NCI-H187 (cell line): ENCODE data around the gene ARPC2.

ENCODE experiments used
- DNase-seq, 2 experiments: peaks; one replicate each; lab custom pipeline; 2025; lab: John Stamatoyannopoulos, UW

The ARPC2 gene

GRCh38 chr2:218217360-218218267, 625 bp downstream of the ARPC2 start:
- DNase-seq = no peak

GRCh38 chr2:218218268-218219185, 1.5 kb downstream of the ARPC2 start:
- DNase-seq = no peak

- DNase-seq = no peak
Observed at GRCh38 chr2:218219934-218220333, 2.9 kb downstream of the ARPC2 start.

GRCh38 chr2:218221000-218221399, 4.0 kb downstream of the ARPC2 start:
- no peak for DNase-seq

GRCh38 chr2:218223046-218223445, 6.1 kb downstream of the ARPC2 start:
- no peak for DNase-seq

- DNase-seq = no peak
Observed at GRCh38 chr2:218224186-218224585, 7.2 kb downstream of the ARPC2 start.

GRCh38 chr2:218226903-218227302, 9.9 kb downstream of the ARPC2 start:
- DNase-seq = no peak

GRCh38 chr2:218228366-218229090, 11.5 kb downstream of the ARPC2 start:
- no peak for DNase-seq

GRCh38 chr2:218229239-218229638, 12.2 kb downstream of the ARPC2 start:
- no peak for DNase-seq

GRCh38 chr2:218229851-218230250, 12.9 kb downstream of the ARPC2 start:
- DNase-seq = no peak

- no peak for DNase-seq
Observed at GRCh38 chr2:218230882-218231281, 13.9 kb downstream of the ARPC2 start.

GRCh38 chr2:218233543-218233942, 16.6 kb downstream of the ARPC2 start:
- DNase-seq = no peak

GRCh38 chr2:218234521-218234920, 17.5 kb downstream of the ARPC2 start:
- no peak for DNase-seq

- no peak for DNase-seq
Observed at GRCh38 chr2:218235017-218235416, 18.0 kb downstream of the ARPC2 start.

GRCh38 chr2:218236829-218237228, 19.8 kb downstream of the ARPC2 start:
- DNase-seq = no peak

GRCh38 chr2:218238887-218239286, 21.9 kb downstream of the ARPC2 start:
- no peak for DNase-seq

GRCh38 chr2:218244204-218244603, 27.2 kb downstream of the ARPC2 start:
- DNase-seq = no peak

- no peak for DNase-seq
Observed at GRCh38 chr2:218244665-218245064, 27.7 kb downstream of the ARPC2 start.

GRCh38 chr2:218245214-218245613, 28.2 kb downstream of the ARPC2 start:
- DNase-seq = no peak

- DNase-seq = no peak
Observed at GRCh38 chr2:218249691-218250090, 32.7 kb downstream of the ARPC2 start.

GRCh38 chr2:218252509-218253231, 35.7 kb downstream of the ARPC2 start:
- DNase-seq = no peak
